Peyer's patch (tissue), 4 donors: ENCODE results near the gene CYB5B.

Experiments
- CTCF ChIP-seq, 6 experiments: fragments of 450-650 bp in 4 of 6; fragments of 200-600 bp in 2 of 6; sonication (generic) in 1 of 6; IDR thresholded peaks; one replicate each; pipeline ENCODE4 v1.5.1; 2017 to 2019; ENCODE audit warnings: antibody characterized with exemption in 6 of 6, mild to moderate bottlenecking in 3 of 6, moderate library complexity in 1 of 6
- POLR2A ChIP-seq, 2 donors: fragments of 450-650 bp; IDR thresholded peaks; one replicate each; pipeline ENCODE4 v1.5.1; 2017; ENCODE audit warnings: antibody characterized with exemption in 2 of 2, mild to moderate bottlenecking in 2 of 2, moderate library complexity in 2 of 2

- TF ChIP-seq CTCF (IDR thresholded peaks at IDR 0.05) (no peak), POLR2A (IDR thresholded peaks at IDR 0.05) (no peak)
These were observed 58.1 kb downstream of the CYB5B start for GRCh38 chr16:69482410-69482991.
